NCI-H774 (cell line): ENCODE data around the gene CITED4.

ENCODE experiments used
- DNase-seq: peaks from one replicate; lab custom pipeline; 2025; lab: John Stamatoyannopoulos, UW

Gene CITED4

DNA sequence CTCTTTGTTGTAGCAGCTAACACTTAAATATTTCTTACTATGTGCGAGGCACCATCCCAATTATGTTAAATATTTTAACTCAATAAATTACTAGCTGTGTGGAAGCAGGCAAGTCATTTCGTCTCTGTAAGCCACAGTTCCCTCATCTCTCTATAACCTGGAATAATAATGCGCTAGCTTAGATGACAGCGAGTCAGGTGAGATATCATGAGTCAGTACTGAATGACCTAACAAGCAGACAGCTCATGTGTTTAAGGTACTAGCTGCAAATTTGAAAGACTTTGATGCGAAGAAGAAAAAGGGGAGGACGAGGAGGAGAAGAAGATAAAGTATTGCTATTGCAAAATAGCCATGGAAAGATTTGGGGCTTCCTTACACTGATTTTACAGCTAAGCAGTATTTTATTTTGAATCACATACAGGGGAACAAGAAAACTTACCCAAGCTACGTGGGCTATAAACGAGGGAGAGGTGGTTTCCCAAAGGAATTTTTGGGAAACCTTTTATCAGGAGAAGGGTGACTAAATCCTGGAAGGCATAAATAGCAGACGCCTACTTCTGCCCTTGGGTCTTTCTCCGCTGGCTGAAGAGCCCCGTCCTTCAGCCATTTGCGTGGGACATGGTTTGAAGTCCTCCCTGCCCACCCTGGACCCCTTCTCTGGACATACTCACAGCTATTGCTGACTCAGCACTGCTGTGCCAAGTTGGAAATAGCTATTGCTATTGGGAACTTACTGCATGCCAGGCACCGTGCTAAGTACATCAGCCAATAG, 8.9 kb downstream of the CITED4 start:
- DNase-seq = no peak

DNA sequence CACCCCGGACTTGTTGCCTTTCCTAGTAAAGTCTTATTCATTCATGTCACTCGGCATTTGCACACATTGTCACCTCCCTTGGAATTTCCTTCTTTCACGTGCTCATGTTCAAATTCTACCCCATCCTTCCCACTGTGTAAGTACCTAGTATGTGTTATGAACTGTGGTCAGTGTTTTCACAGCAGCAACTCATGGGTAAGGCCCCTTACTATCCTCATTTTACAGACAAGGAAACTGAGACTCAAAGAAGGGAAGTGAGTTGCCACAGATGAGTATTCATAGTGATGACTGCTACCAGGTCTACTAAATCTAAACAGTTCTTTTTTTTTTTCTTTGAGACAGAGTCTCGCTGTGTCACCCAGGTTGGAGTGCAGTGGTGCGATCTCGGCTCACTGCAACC, 10.5 kb downstream of the CITED4 start:
- DNase-seq = no peak

DNA sequence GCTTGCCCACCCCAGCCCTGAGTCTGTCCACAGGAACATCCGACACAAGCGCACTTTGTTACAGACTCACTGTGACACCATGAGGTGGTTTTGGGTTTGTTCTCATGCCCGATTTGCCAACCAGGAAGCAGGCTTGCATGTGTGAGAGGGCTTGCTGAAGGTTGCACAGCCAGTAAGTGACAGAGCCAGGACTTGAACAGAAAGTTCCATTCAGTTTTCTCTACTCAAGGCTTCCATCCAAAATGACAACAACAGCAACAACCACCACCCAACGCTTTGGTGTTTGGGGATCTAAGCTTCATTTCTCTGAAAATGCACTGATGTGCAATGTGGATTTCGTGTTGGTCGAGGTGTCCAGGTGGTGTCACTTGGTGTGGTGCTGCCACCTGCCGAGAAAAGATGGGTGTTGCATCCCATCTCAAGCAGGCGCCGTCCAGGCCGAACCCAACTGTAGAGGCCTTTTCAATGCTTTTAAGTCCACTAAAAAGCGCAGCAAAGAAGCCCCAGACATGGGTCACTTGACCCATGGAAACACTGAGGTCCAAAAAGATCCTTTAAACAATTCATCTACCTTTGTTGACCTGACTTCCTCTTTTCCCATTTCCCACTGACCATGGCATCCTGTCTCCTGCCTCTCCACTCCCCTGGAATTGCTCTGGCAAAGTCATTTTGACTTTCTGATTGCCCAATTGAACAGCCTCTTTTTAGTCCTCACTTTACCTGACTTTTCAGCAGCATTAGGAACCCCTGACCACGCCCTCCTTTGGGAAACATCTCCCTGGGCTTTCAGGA, 12.2 kb downstream of the CITED4 start:
- peak; percentile 58 for DNase-seq

DNA sequence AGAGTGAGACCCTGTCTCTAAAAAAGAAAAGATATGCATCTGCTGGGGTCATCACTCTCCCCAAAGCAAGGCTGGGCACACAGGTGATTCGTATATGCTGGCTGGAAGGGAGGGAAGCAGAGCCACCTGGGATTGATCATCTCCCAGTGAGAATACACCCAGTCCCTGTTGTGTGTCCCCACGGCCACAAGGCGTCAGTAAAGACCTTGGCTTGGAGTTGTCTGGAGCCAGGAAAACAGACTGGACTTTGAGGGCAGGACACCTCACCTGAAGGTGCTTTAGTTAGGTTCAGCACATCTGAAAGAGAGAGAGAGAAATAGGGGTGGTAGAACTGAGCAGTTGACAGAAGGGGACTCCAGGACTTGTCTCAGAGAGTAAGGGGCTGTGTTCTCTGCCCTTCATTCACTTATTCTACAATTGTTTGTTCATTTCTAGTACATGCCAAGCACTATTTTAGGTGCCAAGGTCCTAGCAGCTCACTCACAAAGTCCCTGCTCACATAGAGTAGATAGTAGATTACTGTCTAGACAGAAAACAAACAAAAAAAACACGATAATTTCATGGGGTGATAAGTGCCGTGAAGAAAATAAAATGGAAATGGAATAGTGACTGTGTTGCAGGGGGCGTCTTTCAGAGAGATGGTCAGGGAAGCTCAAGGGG, 13.5 kb downstream of the CITED4 start:
- peak; percentile 88 for DNase-seq

DNA sequence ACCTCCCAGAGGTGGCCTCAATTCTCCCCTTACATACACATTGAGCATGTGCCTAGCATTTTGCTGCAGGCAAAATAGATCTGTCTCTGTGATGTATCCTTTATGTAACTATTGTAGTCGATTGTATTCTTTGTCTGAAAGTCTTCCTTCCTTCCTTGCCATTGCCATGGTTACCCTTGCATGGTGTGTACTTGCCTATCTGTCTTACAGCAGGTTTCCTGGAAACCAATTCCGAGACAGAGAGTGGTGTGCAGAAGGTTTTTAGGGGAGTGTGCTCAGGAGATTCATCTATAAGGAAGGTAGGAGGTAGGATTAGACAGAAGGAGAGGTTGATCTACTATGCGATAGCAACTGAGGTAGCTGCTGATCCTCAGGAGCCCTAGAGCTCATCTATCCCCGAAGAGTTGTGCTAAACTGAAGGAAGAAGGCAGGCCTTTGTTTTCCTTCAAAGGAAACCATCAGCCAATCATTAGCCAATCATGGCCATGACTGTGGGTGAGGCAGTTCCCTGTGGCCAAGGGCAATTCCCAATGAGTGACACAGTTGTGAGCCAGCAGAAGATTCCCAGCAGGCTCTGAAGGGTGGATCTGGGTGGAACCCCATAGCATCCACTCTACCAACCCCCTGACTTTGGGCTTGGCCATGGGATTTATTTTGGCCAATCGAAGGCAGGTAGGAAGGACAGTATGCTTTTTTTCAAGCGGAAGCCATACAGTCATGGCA, 15.0 kb downstream of the CITED4 start:
- DNase-seq = no peak

DNA sequence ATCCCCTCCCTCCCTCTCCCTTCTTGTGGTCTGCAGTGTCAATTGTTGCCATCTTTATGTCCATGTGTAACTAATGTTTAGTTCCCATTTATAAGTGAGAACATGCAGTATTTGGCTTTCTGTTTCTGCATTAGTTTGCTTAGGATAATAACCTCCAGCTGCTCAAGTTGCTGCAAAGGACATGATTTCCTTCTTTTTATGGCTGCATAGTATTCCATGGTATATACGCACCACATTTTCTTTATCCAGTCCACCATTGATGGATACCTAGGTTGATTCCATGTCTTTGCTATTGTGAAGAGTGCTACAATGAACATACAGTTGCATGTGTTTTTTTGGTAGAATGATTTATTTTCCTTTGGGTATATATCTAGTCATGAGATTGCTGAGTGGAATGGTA, 16.3 kb downstream of the CITED4 start:
- no peak for DNase-seq

DNA sequence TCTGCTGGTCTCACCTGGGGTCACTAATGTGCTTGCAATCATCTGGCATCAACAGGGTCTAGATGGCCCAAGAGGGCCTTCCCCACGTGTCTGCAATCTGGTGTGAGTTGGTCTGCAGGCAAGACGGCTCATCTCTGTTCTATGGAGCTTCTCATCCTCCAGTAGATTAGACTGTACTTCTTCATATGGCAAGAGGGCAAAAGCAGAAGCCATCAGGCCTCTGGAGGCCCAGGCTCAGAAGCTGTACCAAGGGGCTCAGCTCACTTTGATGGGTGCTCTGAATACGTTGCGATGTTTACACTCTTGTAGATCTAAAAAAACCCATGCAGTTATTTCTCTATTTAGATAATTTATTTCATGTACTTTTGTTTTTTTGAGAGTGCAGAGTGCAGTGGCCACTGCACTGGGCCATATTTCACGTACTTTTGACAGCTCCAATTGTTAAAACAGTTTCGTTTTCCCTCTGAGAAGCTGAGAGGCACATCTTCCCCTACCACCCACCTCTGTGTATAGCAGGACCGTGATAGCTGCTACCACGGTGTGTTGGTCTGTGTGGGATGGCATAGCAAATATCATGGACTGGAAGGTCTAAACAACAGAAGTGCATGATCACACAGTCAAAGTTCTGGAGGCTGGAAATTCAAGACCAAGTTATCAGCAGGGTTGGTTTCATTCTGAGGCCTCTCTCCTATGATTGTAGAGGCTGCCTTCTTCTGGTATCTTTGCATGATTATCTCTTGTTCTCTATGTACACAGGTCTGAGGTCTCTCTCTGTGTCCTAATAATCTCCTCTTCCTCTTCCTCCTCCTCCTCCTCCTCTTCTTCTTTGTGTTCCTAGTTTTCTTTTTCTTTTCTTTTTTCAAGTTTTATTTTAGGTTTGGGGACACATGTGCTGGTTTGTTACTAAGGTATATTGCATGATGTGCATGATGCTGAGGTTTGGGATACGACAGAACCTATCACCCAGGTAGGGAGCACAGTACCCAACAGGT, 17.0 kb downstream of the CITED4 start:
- DNase-seq = peak; percentile 21

DNA sequence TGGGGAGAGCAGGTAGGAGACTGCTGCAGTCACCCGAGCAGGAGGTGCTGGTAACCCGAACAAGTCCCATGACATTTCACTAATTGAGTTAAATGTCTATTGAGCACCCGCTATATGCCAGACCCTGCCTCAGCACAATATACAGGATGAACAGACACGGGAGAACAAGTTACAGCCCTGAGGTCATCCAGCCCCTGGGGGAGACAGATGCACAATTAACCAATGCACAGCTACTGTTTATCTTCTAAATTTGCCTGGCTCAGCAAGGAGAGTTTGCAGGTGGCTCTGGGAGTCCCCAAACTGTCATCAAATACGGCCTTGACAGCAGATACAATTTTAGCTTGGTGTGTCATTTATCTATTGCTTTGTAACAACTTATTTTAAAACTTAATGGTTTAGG, 18.1 kb downstream of the CITED4 start:
- no peak for DNase-seq

DNA sequence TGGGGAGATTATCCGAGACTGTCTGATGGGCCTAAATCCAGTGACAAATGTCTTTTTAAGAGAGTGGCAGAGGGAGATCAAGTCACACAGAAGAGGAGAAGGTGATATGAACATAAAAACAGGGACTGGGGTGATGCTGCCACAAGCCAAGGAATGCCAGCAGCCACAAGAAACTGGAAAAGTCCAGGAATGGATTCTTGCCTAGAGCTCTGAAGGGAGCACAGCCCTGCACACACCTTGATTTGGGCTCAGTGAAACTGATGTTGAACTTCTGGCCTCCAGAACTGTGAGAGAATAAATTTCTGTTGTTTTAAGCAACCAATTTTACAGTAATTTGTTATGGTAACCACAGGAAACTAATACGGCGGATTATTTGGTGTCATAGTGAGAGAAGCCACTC, 19.5 kb downstream of the CITED4 start:
- no peak for DNase-seq

DNA sequence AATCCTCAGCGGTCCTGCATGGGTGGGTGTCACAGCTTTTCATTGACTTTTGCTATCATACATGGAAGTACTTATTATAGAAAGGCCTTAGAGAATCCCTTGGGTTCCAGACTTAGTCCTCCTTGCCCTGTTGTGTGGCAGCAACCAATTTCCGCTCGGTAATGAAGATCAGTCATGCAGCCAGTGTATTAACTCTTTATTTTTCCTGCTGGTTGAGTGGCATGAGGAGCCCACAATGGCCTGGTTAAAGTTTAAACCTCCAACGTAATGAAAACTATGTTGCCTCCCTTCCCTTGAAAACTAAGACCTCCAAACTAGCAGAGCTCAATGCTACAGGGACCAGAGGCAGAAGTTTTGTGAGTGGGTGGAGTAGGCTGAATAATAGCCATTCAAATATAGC, 20.0 kb downstream of the CITED4 start:
- DNase-seq = no peak

DNA sequence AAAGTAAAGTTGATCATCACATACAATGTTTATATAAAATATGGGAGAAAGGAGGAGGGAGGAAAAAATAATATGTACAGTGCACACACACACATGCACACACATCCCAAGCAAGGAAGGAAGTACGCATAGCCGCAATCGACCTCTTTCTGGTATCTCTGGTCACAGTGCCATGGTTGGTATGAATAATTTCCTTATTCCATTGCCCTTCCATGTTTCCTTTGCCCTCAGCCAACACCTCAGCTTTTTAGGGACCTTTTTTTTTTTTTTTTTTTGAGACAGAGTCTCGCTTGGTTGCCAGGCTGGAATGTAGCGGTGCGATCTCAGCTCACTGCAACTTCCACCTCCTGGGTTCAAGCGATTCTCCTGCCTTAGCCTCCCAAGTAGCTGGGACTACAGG, 20.6 kb downstream of the CITED4 start:
- DNase-seq = no peak

DNA sequence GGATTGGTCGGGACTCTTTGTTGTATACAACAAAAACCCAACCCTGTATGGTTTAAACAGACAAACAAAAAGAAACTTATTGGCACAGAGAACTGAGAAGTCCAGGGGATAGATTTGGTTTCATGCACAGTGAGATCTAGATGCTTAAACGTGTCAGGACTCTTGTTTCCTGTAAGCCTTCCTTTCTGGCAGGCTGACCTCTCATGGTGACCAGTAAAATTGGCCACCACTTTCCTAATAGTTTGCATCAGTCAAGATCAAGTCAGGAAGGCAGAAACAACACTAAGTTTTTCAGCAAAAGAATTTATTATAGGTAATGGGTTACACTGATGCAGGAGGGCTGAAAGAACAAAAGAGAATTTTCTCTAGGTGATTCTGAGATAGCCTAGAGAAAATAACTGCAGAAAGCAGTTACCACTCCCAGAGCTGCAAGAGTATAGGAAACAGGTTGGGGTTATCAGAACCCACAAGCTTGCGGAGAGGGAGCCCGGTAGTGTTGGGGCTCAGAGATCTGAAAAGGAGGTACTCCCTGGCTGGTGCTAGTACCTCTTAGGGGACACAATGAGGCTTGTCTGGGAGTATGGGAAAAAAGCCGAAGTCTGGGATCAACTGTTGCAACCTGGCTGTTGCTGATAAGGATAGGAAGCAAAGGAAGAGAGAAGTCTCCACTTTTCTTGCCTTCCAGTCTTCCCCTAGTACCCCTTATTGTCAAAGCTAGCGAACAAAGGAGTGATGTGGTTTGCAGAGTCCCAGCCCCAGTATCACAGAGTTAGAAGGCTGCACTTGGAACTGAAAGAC, 21.4 kb downstream of the CITED4 start:
- DNase-seq = no peak

DNA sequence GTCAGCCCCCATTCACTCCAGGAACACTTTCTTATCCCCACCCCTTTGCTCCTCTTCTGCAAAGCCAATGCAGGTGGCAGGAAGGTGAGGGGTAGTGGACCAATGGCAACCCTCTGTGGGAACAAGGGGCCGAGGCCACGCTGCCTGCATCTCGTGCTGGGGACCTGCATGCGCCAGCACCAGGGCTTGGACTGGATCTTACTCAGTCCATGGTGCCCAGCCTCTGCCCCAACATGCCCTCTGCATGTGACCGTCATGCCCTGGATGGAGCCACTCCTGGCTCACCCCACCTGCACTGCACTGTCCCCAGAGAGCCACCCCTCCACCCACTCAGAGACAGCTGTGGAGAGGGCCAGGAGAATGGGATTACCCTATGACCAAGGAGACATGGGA, 22.2 kb downstream of the CITED4 start:
- DNase-seq = no peak

DNA sequence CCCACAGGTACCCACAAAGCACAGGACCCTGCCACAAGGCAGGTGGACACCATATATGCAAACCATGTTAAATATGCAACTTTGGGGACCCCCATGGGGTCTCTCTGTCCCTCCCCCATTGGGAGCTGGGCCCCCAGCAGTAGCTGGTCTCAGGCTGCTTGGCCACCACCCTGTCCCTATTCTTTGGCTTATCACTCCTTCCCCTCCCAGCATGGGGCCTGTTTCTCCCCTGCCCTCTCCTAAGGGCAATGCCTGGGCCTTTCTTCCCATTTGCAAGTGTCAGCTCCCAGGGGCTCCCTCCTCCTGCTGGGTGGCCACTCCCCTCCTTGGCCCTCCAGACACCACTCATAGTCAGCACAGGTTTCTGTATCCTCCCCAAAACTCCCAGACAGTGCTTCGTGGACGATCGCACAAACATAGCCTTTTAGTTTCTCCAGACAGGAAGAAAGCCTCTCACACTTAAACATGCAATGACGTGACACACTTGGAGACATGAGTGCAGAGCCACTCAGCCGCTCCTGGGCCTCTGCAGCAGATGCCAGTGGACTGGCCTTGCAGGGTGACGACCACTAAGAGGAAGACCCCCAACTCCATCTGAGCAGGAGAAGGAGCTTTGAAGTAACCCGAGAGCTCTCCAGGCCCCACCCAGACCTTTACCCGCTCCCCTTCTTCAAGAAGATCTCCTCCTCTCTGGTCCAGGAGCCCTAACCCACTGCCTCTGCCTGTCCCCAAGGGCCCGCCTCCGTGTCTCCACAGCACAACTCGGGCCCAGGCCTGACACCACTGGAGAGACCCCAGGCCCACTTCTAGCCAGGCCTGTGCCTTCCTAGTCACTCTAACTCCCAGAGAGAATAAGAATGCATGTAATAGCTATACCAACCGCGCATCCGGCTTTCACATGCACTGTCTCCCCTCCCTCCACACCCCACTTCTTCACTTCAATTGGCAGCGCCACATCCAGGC, 22.9 kb downstream of the CITED4 start:
- no peak for DNase-seq

DNA sequence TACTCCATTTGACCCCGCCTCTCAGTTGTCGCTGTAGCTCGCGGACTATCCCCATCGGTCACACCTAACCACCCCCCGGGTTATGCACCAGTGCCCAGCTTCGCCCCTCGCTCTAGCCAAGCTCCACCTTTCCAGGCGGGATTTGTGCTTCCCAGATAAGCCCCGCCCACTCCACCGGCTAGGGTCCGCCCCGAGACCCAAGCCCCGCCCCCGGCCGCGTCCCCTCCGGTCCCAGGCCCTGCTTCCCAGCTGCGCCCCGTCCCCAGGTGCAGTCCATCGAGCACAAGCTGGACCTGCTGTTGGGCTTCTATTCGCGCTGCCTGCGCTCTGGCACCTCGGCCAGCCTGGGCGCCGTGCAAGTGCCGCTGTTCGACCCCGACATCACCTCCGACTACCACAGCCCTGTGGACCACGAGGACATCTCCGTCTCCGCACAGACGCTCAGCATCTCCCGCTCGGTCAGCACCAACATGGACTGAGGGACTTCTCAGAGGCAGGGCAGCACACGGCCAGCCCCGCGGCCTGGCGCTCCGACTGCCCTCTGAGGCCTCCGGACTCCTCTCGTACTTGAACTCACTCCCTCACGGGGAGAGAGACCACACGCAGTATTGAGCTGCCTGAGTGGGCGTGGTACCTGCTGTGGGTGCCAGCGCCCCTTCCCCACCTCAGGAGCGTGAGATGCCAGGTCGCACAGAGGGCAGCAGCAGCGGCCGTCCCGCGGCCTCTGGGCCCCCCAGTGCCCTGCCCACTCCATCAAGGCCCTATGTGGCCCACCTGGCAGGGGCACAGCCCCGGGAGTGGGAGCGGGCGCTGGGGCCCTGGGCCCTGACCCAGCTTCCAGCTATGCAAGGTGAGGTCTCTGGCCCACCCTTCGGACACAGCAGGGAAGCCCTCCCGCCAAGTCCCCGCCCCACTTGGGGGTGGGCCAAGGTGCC, 23.9 kb downstream of the CITED4 start:
- DNase-seq = no peak

DNA sequence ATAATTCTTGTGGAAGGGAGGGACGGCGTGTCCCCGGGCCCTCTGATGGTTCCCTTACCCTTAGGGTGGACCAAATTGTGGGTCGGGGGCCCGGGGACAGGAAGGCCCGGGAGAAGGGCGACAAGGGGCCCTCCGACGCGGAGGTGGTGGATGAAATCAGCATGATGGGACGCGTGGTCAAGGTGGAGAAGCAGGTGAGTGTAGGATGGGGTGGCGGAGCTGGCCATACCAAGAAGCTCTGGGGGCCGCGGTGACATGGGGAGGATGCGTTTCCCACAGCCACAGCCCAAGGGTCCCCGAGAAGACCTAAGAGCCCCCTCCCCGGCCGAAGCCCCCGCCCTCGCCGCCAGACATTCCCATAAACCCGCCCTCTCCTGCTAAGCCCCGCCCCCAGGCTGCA, 24.6 kb downstream of the CITED4 start:
- no peak for DNase-seq

DNA sequence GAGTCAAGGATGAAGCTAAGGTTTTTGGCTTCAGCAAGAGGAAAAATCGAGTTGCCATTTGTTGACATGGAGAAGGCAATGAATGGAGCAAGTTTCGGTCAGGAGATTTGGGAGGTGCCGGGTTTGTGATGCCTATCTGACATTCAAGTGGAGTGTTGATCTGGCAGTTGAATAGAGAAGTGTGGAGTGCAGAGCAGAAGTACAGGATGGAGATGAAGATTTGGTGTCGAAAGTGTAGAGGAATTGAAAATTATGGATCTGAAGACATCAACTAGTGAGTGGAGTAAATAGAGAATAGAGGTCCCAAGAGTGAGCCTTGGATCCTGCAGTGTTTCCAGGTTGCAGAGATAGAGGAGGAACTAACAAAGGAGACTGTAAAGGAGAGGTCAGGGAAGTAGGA, 25.9 kb downstream of the CITED4 start:
- DNase-seq = no peak

DNA sequence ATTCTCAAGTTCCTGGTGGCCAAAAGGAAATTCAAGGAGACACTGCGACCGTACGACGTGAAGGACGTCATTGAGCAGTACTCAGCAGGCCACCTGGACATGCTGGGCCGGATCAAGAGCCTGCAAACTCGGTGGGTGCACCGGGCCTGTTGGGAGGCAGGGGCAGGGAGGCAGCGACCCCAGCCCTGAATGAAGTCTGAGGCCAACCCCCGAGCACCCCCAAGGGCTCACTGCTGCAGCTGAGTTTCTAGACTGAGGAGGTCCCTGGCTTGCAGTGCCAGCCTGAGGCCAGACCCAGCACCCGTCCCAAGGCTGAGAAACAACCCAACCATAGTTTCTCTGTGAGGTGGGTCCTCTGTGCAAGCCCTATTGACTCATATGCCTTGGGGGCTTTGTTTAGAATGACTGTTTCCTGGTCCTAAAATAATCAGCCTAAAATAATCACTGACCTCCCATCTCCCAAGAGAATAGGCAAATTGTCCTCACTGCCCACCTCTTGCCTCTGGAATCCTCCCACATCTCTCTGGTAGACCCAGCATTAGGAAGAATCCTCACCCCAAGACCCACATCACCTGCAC, 27.1 kb downstream of the CITED4 start:
- DNase-seq = no peak
